Measurements from ENCODE around the gene CDC73. TPM values are rescaled to one million over a fixed set of nuclear protein-coding genes. Genes with fewer than 3 reads are reported as not detected.

The CDC73 gene
- total and polyA plus RNA-seq, 9 of the 15 experiments (the other 6 are each of a cell fraction or from before 2014, with no cell fraction given) = 19.0 to 61.7 (median 30.1) TPM

DNA sequence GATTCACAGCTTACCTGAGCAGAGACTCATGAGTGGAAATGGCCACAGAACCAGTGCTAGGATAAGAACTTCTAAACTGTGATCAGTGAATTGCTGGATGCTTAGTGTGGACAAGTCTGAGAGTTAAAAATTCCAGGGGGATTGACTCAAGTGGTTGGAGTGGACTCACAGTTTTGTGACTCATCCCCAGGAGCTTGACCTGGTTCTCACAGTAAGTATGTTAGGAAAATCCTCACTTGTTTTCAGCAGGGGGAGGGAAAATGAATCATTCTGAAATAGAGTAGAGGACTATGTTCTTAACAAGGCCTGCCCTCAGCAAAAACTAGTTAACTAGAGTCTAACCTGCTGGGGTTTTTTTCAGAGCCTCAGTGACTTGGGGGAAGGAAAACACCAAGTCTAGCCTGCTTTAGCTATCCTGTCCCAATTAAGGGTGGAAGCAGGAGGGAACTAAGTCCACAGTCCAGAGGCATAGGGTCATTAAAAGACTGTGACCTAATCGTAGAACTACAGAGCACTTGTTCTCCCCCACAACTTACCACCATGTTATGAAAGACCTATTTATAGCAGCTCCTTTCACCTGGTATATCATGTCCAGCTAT is 6.1 kb upstream of the CDC73 start (continued):
- TF ChIP-seq, protein P1, sequence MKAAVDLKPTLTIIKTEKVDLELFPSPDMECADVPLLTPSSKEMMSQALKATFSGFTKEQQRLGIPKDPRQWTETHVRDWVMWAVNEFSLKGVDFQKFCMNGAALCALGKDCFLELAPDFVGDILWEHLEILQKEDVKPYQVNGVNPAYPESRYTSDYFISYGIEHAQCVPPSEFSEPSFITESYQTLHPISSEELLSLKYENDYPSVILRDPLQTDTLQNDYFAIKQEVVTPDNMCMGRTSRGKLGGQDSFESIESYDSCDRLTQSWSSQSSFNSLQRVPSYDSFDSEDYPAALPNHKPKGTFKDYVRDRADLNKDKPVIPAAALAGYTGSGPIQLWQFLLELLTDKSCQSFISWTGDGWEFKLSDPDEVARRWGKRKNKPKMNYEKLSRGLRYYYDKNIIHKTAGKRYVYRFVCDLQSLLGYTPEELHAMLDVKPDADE (conservative IDR thresholded peaks at IDR 0.05; ENCODE audit: control insufficient read depth, low read depth, low read length) = no peak
- peak; percentile 77 for TF ChIP-seq SMARCE1 (IDR thresholded peaks at IDR 0.05)
- TF ChIP-seq RBM25 (IDR thresholded peaks at IDR 0.05; ENCODE audit: low read depth, low read length, severe bottlenecking) = no peak
- no peak for TF ChIP-seq ATF1 (CRISPR knock-in tag; IDR thresholded peaks at IDR 0.05)
- TF ChIP-seq ATF1 (tag; IDR thresholded peaks at IDR 0.05) = no peak
- peak; percentile 13 for TF ChIP-seq TAF9B (IDR thresholded peaks at IDR 0.05; ENCODE audit: partially characterized antibody)
- 0 out of 2 replicates have a peak, but pooled peaks have one; percentile 23 for TF ChIP-seq BRD4 (IDR thresholded peaks at IDR 0.05)
- TF ChIP-seq FUS (optimal IDR thresholded peaks at IDR 0.05; ENCODE audit: low read depth, low read length) = no peak
- TF ChIP-seq, protein P2, sequence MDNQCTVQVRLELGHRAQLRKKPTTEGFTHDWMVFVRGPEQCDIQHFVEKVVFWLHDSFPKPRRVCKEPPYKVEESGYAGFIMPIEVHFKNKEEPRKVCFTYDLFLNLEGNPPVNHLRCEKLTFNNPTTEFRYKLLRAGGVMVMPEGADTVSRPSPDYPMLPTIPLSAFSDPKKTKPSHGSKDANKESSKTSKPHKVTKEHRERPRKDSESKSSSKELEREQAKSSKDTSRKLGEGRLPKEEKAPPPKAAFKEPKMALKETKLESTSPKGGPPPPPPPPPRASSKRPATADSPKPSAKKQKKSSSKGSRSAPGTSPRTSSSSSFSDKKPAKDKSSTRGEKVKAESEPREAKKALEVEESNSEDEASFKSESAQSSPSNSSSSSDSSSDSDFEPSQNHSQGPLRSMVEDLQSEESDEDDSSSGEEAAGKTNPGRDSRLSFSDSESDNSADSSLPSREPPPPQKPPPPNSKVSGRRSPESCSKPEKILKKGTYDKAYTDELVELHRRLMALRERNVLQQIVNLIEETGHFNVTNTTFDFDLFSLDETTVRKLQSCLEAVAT (IDR thresholded peaks at IDR 0.05) = peak in 1 of 2 experiments; percentile 28; a peak in 2 of 4 replicates
- no peak for TF ChIP-seq MIER1 (IDR thresholded peaks at IDR 0.05; ENCODE audit: low read depth)
- TF ChIP-seq ZNF586 (CRISPR knock-in tag; conservative IDR thresholded peaks at IDR 0.05) = no peak
- 0 out of 2 replicates have a peak, but pooled peaks have one; percentile 9 for TF ChIP-seq ZEB2 (IDR thresholded peaks at IDR 0.05)
- TF ChIP-seq, protein P3, sequence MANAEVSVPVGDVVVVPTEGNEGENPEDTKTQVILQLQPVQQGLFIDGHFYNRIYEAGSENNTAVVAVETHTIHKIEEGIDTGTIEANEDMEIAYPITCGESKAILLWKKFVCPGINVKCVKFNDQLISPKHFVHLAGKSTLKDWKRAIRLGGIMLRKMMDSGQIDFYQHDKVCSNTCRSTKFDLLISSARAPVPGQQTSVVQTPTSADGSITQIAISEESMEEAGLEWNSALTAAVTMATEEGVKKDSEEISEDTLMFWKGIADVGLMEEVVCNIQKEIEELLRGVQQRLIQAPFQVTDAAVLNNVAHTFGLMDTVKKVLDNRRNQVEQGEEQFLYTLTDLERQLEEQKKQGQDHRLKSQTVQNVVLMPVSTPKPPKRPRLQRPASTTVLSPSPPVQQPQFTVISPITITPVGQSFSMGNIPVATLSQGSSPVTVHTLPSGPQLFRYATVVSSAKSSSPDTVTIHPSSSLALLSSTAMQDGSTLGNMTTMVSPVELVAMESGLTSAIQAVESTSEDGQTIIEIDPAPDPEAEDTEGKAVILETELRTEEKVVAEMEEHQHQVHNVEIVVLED (CRISPR knock-in tag; IDR thresholded peaks at IDR 0.05) = no peak
- peak; percentile 94 for TF ChIP-seq FOSL1 (tag; conservative IDR thresholded peaks at IDR 0.05)
- TF ChIP-seq NR4A1 (CRISPR knock-in tag; IDR thresholded peaks at IDR 0.05) = no peak
- TF ChIP-seq NR4A1 (tag; IDR thresholded peaks at IDR 0.05) = no peak
- TF ChIP-seq ZNF384 (IDR thresholded peaks at IDR 0.05; ENCODE audit: low read depth, low read length) = no peak
- peak; percentile 8 for TF ChIP-seq MEIS2 (IDR thresholded peaks at IDR 0.05; ENCODE audit: partially characterized antibody)
- no peak for TF ChIP-seq BDP1 (IDR thresholded peaks at IDR 0.05; ENCODE audit: insufficient read depth, insufficient read length)
- TF ChIP-seq HLTF (IDR thresholded peaks at IDR 0.05) = no peak
- no peak for TF ChIP-seq SIN3B (IDR thresholded peaks at IDR 0.05; ENCODE audit: low read depth)
- TF ChIP-seq RBM17 (IDR thresholded peaks at IDR 0.05; ENCODE audit: borderline replicate concordance, low read depth, low read length) = no peak
- TF ChIP-seq, protein P4, sequence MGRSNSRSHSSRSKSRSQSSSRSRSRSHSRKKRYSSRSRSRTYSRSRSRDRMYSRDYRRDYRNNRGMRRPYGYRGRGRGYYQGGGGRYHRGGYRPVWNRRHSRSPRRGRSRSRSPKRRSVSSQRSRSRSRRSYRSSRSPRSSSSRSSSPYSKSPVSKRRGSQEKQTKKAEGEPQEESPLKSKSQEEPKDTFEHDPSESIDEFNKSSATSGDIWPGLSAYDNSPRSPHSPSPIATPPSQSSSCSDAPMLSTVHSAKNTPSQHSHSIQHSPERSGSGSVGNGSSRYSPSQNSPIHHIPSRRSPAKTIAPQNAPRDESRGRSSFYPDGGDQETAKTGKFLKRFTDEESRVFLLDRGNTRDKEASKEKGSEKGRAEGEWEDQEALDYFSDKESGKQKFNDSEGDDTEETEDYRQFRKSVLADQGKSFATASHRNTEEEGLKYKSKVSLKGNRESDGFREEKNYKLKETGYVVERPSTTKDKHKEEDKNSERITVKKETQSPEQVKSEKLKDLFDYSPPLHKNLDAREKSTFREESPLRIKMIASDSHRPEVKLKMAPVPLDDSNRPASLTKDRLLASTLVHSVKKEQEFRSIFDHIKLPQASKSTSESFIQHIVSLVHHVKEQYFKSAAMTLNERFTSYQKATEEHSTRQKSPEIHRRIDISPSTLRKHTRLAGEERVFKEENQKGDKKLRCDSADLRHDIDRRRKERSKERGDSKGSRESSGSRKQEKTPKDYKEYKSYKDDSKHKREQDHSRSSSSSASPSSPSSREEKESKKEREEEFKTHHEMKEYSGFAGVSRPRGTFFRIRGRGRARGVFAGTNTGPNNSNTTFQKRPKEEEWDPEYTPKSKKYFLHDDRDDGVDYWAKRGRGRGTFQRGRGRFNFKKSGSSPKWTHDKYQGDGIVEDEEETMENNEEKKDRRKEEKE (IDR thresholded peaks at IDR 0.05; ENCODE audit: borderline replicate concordance in 1 of 2, control insufficient read depth in 1 of 2, low read depth in 2 of 2, low read length in 1 of 2) = no peak; a peak in 1 of 4 replicates
- no peak for TF ChIP-seq SETDB1 (IDR thresholded peaks at IDR 0.05; ENCODE audit: low read length)
